Liver (tissue), 3 donors: ENCODE data around the gene INPP5B.

Source experiments
- CTCF ChIP-seq: fragments of 150-350 bp; IDR thresholded peaks from 2 replicates; pipeline ENCODE4 v1.5.1; 2017; ENCODE audit warnings: improper control_type of control experiment, low read depth, low read length; ENCODE audit not compliant: missing input control
- JUND ChIP-seq, 2 donors: IDR thresholded peaks; 2 replicates each; pipeline ENCODE4 v1.6.1; 2016; ENCODE audit warnings: antibody characterized with exemption in 2 of 2
- donor health status: healthy.
- donor health status: healthy.

- TF ChIP-seq CTCF (no peak), JUND (IDR thresholded peaks at IDR 0.05) (no peak)
Observed at GRCh38 chr1:37944086-37944763, 2.6 kb downstream of the INPP5B start.
